NCI-H146 (cell line): ENCODE results near the gene CAPN2.

Experiments used
- DNase-seq: peaks from one replicate; lab custom pipeline; 2025; lab: John Stamatoyannopoulos, UW

The CAPN2 gene

DNA sequence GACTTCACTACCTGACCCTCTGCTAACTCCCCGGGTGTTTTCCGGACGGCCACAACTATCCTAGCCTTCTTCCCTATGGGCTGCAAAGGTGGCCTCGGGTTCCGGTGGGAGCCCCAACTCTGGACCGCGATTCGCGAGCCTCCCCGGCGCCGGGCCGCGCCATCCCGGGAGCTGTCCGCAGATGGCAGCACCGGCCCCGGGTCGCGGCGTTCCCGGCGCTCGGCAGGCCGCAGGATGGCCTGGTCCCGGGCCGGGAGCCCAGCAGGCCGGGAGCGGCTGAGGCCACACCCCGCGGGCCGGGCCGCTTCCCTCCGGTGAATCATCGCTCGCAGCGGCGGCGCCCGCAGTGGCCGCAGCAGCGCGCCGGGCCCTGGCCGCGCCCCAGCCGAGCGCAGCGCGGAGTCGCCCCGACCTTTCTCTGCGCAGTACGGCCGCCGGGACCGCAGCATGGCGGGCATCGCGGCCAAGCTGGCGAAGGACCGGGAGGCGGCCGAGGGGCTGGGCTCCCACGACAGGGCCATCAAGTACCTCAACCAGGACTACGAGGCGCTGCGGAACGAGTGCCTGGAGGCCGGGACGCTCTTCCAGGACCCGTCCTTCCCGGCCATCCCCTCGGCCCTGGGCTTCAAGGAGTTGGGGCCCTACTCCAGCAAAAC is at the start of gene CAPN2:
CAPN2 (plus strand) TSS at position 346 of the 656 bp plus-strand sequence; CDS start at position 448, 102 bp downstream.
- peak; percentile 79 for DNase-seq

DNA sequence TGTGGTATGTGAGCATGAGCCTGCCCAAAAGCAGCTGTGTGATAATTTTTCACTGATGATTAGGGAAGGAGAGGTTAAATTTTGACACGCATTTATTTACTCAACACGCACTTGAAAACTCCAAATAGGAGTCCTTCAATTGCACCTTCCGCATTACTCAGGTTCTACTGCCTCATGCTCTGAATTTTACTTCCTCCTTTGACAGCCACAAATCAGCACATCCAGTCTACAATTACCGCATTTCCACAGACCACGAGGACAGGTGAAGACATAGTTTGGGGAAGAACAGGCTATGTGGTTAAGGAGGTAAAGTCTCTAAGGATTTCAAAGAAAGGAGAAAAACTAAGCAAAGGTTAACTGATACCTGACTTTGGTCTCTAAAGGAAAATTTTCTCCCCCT is 49.4 kb upstream of the CAPN2 start:
- no peak for DNase-seq

DNA sequence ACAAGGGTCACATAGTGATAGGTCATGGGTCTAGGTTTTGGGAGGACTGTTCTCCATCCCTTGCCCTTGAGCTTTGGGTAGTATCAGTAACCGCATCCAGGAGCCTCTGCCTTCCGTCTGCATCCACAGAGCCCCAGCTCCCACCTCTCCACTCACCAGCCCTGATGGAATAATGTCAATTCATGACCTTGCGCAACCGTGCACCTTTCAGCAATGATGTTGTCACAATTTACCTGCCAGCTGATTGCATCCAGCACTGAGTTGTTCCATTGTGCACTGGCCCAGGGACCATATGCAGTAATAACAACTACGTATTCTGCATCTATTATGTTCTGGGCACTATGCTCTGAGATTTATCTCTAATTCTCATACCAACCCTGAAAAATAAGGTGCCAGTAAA is 48.2 kb upstream of the CAPN2 start:
- no peak for DNase-seq

DNA sequence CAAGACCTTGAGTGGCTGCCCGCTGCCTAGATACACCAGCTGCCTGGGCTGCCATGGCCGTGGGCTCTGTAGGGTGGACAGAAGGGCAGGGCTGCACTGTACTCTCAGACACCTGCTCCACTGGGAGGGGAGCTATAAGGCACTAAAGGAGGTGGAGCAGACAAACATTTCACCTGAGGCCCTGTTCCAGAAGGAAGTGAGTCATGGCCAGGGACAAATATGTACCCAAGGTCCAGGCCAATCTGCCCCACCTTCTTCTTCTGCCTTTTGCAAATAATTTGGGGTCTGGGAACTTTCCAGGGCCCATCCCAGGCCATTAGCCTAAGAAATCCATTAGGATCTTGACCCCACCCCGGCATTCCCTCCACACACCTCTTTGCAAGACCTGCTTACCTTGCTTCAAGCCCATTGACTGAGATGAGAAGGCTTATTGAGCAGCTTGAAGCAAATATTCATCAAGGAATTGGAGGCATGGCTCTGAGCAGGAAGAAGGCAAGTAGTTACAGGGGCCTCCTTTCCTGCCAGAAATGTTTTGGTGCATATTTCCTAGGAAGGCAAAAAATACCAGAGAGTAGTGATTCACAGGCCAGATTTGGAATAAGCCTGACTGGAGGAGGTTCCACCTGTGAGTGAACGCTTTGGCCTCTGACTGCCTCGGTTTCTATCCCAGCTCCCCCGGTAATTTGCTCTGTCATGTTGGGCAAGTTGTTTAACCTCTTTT is 46.6 kb upstream of the CAPN2 start, which contains the start of gene CAPN8:
CAPN8 (minus strand) TSS at position 110 of the 721 bp plus-strand sequence; CDS start at position 55, 55 bp downstream.
- DNase-seq, result peak; percentile 14

DNA sequence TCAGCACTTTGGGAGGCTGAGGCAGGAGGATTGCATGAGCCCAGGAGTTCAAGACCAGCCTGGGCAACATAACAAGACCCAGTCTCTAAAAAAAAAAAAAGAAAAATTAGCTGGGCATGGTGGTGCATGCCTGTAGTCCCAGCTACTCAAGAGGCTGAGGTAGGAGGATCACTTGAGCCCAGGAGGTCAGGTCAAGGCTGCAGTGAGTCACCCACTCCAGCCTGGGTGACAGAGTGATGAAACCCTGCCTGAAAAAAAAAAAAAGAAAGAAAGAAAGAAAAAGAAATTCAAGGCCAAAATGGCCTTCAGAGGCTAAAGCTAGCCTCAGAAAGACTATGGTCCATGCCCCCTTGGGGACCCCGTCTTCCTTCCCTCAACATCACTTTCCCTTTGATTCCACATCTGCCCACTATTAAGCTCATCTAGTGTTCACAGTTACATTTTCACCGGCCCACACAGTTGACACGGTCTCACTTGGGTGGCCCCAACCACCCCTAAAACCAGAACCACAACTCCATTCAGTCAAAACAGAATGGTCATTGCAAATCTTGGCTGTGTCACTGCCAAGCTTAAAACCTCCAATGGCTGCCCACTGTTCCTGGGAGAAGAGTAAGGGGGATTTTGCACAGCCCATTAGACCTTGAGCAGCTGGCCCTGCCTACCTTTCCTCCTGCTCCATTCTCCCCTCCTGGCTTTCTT is 44.7 kb upstream of the CAPN2 start:
- no peak for DNase-seq

DNA sequence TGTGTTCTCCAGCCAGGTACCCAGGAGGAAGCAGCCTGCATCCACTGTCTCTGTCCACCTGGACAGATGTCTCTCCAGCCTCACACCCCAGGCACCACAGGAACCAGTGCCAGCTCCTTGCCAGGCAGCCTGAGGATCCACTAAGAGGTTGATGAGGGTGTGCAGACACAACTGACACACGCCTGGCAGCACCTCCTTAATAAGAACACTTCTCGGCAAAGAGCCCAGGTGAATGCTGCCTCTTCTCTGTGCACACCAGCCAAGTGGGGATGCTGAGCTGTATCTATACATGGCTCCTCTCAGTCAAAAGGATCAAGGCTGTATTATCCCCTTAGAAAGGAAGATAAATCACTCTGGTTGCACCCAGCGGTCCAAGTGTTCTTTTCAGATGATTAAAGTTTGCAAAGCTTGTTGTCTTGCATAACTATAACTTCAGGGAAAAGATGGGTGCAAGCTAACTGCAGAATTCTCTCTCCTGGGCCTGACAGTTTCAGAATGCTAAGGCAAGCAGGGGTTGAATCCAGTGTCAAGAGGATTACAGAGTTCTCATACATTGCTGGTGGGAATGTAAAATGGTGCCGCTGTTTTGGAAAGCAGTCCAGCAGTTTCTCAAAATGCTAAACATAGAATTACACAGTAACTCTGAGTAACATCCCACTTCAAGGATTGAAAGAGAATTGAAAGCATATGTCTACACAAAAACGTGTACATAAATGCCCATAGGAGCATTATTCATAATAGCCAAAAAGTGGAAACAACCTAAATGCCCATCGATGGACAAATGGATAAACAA is 43.1 kb upstream of the CAPN2 start:
- no peak for DNase-seq

DNA sequence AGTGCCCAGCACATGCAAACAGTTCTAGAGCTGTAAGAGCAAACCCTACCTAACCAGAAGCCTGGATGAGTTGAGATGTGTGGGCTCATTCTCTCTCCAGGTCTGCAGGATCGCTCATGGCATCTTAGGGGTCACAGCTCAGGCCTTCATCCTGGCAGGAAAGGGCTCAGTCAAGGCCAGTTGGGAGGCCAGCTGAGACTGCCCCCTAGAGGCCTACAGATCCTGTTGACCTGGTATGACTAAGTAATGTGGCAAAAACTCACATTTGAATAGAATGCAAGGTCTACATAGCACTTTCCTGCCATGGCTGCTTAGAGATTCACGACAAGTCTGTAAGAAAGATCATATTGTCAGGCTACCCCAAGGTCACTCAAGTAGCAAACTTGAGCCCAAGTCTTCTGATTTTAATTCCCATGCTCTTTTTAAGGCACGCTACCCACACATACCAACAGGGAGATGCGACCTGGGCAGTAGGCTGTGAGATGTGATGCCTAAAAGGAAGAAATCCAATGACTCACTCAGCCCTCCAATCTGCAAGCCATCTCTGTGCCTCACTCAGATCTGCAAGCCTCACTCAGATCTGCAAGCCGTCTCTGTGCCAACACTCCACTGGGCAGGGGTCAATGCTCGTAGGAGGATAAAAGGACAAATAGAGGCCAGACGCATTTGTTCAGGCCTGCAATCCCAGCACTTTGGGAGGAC is 41.7 kb upstream of the CAPN2 start:
- DNase-seq, result peak; percentile 5

DNA sequence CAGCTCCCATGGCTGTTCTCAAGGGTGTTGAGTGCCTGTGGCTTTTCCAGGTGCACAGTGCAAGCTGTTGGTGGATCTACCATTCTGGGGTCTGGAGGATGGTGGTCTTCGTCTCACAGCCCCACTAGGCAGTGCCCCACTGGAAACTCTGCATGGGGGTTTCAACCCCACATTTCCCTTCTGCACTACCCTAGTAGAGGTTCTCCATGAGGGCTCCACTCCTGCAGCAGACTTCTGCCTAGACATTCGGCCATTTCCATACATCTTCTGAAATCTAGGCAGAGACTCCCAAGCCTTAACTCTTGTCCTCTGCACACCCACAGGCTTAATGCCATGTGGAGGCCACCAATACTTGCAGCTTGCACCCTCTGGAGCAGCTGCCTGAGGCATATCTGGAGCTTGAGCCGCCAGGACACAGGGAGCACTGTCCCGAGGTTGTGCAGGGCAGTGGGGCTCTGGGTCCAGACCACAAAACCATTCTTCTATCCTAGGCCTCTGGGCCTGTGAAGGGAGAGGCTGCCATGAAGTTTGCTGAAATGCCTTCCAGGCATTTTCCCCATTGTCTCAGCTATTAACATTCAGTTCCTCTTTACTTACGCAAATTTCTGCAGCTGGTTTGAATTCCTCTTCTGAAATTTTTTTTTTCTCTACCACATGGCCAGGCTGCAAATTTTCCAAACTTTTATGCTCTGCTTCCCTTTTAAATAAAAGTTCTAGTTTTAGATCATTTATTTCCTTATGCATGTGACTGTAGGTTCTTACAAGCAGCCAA is 38.0 kb upstream of the CAPN2 start:
- no peak for DNase-seq

DNA sequence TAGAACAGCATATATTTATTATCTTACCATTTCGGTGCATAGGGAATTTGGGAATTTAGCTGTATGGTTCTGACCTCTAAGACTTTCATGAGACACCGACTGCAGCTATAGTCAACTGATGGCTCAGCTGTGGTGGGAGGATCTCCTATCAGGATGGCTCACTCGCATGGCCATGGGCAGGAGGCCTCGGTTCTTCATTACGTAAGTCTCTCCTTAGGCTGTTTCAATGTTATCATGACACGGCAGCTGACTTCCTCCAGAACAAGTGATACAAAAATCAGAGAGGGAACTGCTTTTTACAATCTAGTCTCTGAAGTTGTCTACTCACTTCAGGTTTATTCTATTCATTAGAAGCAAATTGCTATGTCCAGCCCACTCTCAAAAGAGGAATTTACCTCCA is 33.5 kb upstream of the CAPN2 start:
- no peak for DNase-seq

DNA sequence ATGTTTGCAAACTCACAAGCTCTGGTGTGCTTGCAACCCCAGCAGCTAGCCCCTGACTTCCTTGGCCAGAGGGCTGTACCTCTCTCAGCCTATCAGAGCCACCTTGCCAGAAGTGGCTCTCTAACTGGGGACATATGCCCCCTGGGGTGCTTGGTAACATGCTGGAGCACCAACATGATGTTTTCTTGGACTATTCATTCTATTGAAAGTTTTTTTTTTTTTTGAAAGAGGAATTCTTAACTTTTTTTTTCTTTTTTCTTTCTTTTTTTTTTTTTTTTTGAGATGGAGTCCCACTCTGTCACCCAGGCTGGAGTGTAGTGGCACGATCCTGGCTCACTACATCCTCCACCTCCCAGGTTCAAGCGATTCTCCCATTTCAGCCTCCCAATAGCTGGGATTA is 32.2 kb upstream of the CAPN2 start:
- DNase-seq, result no peak

DNA sequence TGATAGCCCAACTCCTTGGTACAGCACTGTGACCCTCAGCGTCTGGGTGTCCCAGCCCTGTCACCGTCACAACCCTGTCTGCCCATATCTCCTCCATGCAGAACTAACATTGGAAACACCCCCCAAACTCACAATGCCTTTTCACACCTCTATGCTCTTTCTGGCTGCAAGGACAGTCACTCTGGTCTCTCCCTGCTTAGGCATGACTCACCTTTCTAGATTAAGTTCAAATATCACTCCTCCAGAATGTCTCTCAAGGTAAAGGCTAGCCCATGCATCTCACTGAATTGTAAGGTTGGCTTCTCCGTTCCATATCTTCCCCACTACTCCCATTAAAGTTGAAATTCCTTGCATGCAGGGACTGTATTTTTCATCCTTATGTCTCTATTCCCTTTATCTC is 29.8 kb upstream of the CAPN2 start:
- DNase-seq, result no peak

DNA sequence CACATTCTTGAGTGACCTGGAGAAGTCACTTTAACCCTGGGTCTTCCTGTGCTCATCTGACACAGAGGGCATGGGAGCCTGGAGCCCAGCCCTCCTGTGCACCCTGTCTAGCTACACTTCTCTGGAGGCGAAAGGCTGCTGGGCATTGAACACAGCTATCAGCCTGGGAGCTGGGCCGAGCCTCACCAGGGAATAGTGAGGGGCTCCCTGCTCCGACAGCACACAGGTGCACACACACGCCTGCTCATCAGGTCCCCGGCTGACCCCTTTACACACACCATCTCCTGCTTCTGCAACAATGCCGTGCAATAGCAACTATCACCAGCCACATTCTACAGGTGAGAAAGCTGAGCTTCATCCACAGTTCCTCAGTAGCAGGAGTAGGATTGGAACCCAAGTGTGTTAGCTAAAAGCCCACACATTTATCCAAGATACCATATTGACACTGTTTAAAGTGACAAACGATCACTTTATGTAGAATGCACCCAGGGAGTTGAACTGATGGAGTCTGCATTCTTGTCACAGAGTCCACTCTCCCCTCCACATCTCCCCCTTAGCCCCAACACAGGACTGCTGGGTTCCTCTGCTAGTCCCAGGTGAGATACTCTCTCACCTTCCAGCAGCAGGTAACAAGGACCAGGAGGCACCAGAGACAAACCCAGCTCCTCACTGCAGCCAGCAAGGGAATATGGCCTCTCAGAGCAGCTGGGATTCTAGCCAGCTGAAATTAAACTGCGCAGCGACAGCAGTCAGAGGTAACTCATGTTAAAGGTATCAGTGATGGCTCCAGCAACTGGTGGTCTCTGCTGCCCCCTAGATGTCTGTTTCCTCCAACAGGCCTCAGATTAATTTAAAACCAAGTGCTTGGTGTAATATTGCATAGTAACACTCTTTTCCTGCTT is 28.5 kb upstream of the CAPN2 start:
- peak; percentile 58 for DNase-seq

DNA sequence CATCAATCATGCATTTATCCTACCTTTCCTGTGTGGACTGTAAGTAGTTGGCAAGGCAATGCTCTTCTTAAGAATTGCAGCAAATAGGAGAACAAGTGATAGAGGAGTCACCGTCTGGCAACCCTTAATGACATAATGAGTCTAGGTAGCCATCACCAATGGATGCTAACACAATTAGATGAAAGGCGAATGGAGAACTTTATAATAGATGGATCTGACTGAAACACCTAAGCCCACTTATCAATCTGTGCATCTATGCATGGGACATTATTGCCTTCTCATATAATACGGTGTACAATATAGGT is 27.9 kb upstream of the CAPN2 start:
- DNase-seq, result no peak

DNA sequence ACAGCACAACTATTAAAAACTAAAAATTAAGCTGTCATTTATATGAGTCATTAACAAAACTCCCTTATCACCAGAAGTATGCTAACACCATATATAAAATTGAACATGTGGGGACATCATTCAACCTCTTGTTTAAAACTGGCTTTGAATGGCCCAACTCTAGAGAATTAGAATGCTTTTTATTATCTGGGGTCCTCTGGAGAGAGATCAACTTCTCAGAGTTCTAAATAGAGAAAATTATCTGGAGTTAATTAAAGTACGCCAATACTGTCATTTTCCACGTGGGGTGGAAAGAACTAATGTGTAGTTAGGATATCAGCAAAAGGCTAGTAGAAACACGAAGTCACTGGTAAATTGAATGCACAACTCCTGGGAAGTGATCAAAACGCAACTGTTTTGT is 21.2 kb upstream of the CAPN2 start:
- no peak for DNase-seq

DNA sequence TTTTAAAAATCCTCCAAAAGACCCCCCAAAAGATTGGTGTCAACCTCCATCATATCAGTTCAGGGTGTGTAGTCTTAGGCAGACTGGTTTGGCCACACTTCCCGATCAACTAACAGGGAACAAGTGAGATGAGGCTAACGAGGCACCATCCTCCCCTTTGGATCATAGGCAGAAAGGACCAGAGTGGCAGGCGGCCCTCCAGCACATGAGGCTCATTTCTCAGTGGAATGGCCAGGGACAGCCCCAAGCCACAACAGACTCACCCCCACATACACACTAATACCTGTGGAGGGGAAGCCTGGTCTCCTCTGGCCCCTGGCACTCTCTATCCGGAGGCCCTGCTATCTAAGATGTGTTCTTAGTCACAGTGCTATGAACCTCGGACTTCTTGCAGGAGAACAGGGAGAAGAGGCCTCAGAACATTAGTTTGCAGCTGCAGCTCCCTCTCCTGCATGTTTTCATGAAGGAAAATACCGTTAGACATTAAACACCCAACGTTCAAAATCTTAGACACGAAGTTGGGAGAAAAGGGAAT is 17.3 kb upstream of the CAPN2 start:
- DNase-seq, result no peak

DNA sequence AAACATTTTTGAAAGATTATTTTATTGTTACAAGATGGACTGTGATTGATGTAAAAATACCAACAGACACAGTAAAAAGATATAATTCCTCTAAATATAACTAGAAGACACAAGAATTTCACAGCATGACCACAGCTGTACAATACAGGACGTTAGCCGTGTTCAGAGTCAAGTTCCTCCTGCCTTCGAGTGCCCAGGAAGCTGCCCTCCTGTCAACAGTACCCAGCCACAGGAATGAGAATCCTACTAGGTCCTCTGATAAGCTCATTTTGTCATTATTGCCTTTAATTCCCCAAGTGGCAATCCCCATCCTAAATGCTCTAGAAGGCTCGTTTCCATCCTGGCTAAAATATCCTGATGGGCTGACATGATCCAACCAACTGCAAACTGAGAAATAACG is 16.4 kb upstream of the CAPN2 start:
- DNase-seq, result no peak

DNA sequence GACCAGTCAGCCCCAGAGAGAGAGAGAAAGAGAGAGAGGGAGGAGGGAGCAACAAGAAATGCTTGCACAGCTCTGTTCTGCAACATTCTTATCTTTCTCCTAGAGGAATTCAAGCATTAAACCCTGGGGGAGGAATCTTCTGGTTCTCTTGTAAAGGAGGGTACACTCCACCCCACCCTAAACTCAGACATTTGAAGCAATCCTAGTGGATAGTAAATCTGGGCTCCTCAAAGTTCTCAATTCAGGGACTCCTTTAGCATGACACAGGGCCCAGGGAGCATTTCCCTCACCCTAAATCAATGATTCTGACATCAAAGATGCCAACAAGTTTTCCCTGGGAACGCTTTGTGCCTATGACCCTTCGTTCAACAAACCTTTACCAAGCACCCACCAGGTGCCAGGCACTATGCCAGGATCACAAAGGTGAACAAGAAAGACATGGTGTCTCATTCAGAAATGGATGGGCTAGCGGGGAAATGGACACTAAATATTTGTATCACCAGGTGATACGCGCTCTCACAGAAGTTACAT is 11.9 kb upstream of the CAPN2 start:
- DNase-seq, result no peak

DNA sequence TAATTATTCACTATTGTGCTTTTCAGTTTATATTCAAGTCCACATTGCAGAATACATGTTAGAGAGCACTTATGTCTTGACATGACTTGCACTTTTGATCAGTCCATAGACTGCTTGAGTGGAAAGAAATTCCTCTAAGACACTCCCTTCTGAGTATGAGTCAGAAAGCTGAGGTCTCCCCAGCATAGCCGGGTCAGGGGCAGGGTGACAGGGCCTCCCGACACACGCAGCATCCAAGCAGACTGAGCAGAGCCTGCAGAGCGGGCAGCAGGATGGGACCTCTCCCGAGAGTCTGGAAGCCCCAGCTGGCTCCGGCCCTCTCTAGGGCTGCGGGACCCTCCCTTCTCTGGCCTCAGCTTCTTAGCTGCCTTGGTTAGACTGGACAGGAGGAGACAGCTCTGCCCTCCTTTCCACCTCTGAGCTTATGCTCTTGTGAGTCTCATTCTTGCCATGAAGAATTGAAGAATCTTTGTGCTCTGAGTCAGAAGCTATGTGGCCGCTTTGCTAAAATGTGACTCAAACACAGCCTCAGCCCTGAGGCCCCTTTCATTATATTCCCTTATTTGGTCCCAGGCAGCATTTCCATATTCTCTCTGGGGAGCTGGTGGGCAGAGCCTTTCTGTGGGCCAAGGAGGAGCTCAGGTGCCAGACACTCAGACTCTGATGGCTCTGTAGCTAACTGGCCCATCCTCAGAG is 11.2 kb upstream of the CAPN2 start:
- no peak for DNase-seq
